ENCODE results near the gene CDH10.

DNA sequence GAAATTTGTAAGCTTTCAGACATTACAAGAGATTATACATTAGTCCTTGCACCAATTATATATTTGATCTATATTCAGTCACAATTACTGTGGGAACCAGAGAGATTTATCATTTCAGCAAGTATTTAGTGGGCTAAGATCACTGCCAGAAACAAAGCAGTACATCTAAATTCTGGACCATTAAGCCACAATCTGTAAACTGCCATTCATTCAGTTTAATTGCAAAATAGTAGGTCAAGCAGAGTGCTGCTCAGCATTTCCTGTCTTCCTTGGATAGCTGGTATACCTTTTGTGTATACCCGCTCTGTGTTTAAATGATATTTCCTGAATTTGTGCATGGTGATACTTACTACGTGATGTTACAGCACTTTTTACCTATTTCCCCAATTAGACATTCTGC lies 42.6 kb downstream of the CDH10 start:
- TF ChIP-seq REST (IDR thresholded peaks at IDR 0.05) = no peak
- no peak for TF ChIP-seq CTCF (IDR thresholded peaks at IDR 0.05)
- TF ChIP-seq NR3C1 (IDR thresholded peaks at IDR 0.05) = no peak
- no peak for TF ChIP-seq POLR2A (IDR thresholded peaks at IDR 0.05; ENCODE audit: low read length)
- TF ChIP-seq CHD2 (IDR thresholded peaks at IDR 0.05; ENCODE audit: low read length, partially characterized antibody) = no peak
- no peak for TF ChIP-seq JUNB (IDR thresholded peaks at IDR 0.05)
- TF ChIP-seq, protein P1, sequence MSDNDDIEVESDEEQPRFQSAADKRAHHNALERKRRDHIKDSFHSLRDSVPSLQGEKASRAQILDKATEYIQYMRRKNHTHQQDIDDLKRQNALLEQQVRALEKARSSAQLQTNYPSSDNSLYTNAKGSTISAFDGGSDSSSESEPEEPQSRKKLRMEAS (IDR thresholded peaks at IDR 0.05) = no peak
- TF ChIP-seq CBX2 (IDR thresholded peaks at IDR 0.05; ENCODE audit: borderline replicate concordance, low read depth) = no peak
- TF ChIP-seq RNF2 (IDR thresholded peaks at IDR 0.05; ENCODE audit: borderline replicate concordance, low read depth) = no peak
- no peak for TF ChIP-seq KDM1A (IDR thresholded peaks at IDR 0.05; ENCODE audit: low read depth)

Measured in A549 (cell line).